HG03139 (cell line): ENCODE measurements around the gene DNAJC9.

Experiments used
- ATAC-seq: cut with Tn5 transposase; IDR thresholded peaks from one replicate; pipeline ENCODE4 v1.9.1; 2021; ENCODE audit not compliant: unreplicated experiment

The DNAJC9 gene

DNA sequence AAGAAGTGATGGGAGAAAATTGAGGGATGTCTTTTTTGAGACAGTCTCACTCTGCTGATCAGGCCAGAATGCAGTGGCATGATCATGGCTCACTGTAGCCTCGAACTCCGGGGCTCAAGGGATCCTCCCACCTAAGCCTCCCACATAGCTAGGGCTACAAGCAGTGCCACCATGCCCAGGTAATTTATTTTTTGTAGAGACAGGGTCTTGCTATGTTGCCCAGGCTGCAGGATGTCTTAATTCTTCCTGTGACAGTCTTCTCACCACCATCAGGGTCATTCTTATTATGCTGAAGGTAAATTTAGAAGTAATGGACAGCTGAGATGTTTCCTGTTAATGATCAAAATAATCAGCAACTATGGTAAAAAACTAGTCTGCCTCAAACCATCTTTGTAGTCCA lies 7.1 kb downstream of the DNAJC9 start:
- ATAC-seq, result no peak

DNA sequence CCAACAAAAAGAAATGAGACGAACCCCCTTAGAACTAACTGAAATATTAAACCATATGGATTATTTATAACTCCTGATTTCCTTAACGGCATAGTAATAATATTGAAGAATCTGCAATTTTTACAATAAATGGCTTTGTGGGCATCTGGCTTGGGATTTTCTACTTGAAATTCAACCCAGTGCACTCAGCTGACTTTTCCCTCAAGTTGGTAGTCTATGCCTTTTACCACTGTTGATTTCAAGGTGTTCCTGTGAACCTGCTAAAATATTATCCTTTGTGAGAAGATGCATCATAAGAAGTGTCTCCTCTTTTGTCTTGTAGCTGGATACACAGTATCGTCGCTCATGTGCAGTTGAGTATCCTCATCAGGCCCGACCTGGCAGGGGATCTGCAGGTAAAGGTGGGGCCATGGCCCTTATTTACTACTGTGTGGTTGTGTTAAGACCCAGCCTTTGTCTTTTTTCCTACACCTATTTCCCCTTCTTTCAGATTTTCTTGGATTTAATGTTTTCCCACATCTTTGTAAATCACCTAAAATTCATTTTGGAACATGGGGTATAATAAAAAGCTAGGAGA lies 8.0 kb downstream of the DNAJC9 start:
- no peak for ATAC-seq

GRCh38 chr10:73234695-73235094 lies 12.4 kb downstream of the DNAJC9 start:
- no peak for ATAC-seq

DNA sequence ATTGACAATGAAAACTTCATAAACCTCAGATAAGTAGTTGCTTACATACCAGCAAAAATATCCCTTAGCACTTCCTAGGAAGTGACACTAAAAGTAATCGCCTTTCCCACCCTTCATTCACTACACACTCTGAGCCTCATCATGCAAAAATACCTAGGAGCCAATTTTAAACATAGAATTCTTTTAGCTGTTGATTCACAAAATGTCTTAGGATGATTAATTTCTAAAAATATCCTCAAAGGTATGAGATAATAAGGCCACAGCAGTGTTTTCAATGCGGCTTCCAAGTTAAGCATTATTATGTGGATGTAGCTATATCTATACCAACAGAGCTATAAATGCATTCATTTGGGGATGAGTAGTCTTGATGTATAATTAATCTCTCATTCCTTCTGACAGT lies 13.2 kb downstream of the DNAJC9 start:
- ATAC-seq, result no peak

- ATAC-seq, result no peak
Observed at GRCh38 chr10:73232887-73233286, 14.2 kb downstream of the DNAJC9 start.

DNA sequence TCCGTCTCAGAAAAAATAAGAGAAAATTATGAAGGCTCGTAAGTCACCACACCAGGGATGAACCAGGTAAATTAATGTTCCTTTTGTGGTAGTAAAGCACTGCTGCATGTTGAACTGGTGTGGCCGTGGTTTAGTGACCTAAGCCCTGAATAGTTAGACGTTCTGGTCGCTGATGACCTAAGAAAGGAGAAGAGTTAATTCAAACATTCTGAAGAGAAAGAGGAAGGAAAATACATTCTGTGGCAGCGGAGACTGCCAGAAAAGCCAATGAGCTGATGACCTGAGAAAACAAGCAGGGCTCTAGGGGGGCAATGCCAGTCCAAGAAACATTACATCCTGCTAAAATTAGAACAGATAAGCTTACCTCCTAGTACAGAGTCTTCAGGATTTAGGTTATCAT lies 17.5 kb downstream of the DNAJC9 start:
- ATAC-seq, result no peak

DNA sequence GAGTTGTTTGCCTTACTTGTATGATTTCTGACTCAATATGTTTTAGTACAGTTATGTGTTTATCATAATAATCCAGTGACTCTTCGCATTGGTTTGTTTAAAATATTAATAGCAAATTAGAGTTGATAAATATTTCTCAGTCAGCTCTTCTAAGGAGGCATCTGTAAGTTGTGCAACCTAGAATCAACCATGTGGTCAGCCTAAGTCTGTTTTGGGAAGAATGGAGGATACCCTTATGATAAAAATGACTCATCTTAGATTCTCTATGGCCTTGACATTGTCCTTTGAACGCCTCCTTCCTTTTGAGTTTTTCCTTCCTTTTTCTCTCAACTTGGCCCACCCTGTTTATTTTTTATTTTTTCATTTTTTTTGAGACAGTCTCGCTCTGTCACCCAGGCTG lies 18.8 kb downstream of the DNAJC9 start:
- no peak for ATAC-seq

DNA sequence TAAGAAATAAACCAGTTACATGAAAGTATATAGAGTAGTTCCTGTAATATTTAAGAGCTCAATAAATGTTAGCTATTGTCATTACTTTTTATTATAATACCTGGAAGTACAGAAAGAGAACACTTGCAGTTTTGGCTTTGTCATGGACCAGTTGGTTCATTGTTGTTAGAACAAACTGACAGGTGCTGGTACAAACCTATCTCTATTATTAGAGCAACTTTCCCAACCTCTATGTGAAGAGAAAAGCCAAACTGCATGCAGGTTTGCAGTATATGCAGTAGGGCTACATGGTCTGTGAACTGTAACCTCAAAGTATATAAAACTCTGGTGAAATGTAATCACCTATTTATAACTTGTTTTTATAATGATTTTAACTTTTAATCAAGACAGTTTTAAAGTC lies 20.4 kb downstream of the DNAJC9 start:
- ATAC-seq, result no peak

- no peak for ATAC-seq
Observed at GRCh38 chr10:73225518-73225917, 21.5 kb downstream of the DNAJC9 start.

- no peak for ATAC-seq
Observed at GRCh38 chr10:73220989-73221388, 26.1 kb downstream of the DNAJC9 start.

DNA sequence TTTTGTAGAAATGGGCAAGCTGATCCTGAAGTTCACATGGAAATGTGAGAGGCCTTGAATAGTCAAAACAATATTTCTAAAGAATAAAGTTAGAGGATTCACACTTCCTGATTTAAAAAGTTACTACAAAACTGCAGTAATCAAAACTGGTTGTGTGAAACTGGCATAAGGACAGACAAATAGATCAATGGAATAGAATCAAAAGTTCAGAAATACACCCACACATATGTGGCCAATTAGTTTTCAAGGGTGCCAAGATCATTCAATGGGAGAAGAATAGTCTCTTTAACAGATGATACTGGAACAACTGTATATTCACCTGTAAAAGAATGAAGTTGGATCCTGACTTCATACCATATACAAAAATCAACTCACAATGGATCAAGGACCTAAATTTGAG lies 27.7 kb downstream of the DNAJC9 start:
- ATAC-seq, result no peak

GRCh38 chr10:73218431-73219191 lies 28.4 kb downstream of the DNAJC9 start:
- no peak for ATAC-seq

GRCh38 chr10:73217628-73218027 lies 29.4 kb downstream of the DNAJC9 start:
- ATAC-seq, result no peak

- no peak for ATAC-seq
Observed at GRCh38 chr10:73215749-73216148, 31.3 kb downstream of the DNAJC9 start.

GRCh38 chr10:73211106-73211811 lies 35.8 kb downstream of the DNAJC9 start:
- ATAC-seq, result no peak

DNA sequence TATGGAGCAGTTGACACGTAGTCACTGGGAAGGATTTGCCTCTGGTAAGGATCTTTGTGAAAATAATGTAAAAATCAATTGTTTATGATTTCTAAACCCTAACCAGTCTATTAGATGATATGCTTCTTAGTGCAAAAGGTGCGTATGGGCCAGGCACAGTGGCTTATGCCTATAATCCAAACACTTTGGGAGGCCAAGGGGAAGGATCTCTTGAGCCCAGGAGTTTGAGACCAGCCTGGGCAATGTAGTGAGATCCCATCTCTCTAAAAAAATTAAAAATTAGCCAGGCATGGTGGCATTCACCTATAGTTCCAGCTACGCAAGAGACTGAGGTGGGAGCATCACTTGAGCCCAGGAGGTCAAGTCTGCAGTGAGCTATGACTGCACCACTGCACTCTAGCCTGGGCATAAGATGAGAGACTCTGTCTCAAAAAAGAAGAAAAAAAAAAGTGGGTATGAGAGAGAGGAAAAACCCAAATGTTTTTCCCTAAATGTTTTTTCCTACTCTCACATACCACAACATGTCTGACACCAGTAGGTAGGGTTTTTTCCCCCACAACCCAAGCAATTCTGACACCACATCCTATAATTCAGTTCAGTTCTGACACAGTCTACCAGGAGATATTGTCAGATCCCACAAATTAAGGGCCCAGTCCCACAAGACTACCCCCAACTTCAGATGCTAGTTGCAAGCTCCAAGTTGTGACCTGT lies 36.5 kb downstream of the DNAJC9 start:
- ATAC-seq, result no peak

GRCh38 chr10:73209705-73210104 lies 37.4 kb downstream of the DNAJC9 start:
- no peak for ATAC-seq

DNA sequence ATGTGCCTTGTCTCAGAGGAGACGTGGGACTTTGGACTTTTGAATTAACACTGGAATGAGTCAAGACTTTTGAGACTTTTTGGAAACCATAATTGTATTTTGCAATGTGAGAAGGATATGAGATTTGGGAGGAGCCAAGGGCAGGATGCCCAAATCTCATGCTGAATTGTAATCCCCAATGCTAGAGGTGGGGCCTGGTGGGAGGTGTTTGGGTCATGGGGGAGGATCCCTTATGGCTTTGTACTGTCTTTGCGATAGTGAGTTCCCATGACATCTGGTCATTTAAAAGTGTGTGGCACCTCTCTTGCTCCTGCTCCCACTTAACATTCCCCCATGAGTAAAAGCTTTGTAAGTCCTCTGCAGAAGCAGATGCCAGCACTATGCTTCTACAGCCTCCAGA lies 39.2 kb downstream of the DNAJC9 start:
- ATAC-seq, result no peak

- no peak for ATAC-seq
Observed at GRCh38 chr10:73206385-73206784, 40.7 kb downstream of the DNAJC9 start.

GRCh38 chr10:73205890-73206289 lies 41.2 kb downstream of the DNAJC9 start:
- ATAC-seq, result no peak

GRCh38 chr10:73205081-73205480 lies 42.0 kb downstream of the DNAJC9 start:
- no peak for ATAC-seq
